HG02852 (cell line): ENCODE measurements around the gene FBXL20.
A peak's percentile ranks its signal among the peaks of the same experiment; 100 is the strongest.
"Not testable (repeated sequence)": the region's sequence is repeated elsewhere in the genome, so short reads cannot be mapped to it uniquely, and the experiment has no call there.

Source experiments
- ATAC-seq: cut with Tn5 transposase; IDR thresholded peaks from one replicate; pipeline ENCODE4 v1.9.1; 2021; ENCODE audit warnings: mild to moderate bottlenecking, moderate library complexity; ENCODE audit not compliant: unreplicated experiment

Gene FBXL20, protein sequence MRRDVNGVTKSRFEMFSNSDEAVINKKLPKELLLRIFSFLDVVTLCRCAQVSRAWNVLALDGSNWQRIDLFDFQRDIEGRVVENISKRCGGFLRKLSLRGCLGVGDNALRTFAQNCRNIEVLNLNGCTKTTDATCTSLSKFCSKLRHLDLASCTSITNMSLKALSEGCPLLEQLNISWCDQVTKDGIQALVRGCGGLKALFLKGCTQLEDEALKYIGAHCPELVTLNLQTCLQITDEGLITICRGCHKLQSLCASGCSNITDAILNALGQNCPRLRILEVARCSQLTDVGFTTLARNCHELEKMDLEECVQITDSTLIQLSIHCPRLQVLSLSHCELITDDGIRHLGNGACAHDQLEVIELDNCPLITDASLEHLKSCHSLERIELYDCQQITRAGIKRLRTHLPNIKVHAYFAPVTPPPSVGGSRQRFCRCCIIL

GRCh38 chr17:39401412-39402243 is at the start of gene FBXL20:
Gene FBXL20 (minus strand): TSS chr17:39401626. CDS start chr17:39401402, 224 bp downstream.
- ATAC-seq: peak; percentile 76

DNA sequence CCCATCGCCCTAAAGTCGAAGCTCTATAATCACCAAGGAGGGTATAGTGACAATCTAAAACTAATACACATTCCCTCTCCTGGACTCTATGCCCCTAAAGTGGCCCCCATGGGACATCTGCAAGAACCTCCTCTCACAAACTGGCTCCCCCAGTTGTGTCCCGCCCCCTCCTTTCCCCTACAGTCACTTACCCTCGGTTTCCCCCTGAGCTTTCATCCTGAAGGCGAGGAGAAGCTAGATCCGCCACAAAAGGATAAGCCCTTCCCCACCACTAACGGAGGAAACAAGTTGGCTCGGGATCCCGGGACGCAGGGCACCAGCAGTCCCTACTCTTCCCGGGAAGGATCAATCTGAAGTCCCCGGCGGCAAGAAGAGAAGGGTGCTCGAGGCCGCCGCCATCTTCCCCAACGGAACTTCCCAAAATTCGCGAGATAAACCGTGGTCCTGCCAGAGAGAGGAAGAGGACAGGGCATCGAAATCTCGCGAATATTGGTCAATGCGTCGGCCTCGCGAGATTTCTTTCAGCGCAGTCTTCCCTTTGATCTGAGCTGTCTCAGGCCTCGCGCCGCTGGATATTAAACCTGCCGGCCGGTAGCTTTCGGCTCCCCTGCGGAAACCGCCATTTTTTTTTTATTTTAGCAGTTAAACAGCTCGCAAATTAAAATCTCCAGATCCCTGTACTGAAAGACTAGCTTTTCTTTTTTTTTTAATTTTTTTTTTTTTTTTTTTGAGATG is 49.6 kb upstream of the FBXL20 start, which contains the start of gene MED1:
Gene MED1, minus strand, starts transcription at position 417 of the 735 bp plus-strand sequence. Its CDS starts 201 bp downstream, at position 216.
- peak; percentile 92 for ATAC-seq

DNA sequence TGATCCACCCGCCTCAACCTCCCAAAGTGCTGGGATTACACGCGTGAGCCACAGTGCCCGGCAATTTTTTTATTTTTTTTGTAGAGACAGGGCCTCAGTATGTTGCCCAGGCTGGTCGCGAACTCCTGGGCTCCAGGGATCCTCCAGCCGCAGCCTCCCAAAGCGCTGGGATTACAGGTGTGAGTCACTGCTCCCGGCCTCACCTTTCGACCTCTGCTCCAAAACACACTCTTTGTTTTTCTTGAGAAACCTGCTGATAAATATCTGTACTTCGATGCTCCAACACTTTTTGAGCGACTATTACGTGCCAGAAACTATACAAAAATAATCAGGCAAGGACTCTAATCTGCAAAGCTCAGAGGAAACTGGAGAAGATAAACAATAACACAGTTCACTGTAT is 48.6 kb upstream of the FBXL20 start:
- ATAC-seq: no peak

GRCh38 chr17:39447561-39447960 is 46.1 kb upstream of the FBXL20 start:
- no peak for ATAC-seq

DNA sequence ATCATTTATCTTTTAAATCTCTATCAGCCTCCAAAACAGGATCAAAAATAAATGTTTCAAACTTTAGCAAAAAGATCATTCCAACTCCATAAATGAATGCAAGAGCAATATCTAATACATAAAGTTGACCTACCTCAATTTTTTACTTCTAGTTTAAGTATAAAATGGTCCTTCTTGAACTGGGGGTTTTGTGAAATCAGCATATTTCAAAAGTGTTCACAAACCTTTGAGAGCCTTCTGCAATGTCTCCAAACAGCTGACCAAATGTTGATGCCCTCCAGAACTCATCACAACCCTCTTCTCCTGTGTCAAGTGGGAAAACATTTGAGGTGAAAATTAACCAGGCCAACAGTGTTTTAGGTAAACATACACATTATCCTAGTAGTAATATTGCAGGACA is 41.9 kb upstream of the FBXL20 start:
- no peak for ATAC-seq

DNA sequence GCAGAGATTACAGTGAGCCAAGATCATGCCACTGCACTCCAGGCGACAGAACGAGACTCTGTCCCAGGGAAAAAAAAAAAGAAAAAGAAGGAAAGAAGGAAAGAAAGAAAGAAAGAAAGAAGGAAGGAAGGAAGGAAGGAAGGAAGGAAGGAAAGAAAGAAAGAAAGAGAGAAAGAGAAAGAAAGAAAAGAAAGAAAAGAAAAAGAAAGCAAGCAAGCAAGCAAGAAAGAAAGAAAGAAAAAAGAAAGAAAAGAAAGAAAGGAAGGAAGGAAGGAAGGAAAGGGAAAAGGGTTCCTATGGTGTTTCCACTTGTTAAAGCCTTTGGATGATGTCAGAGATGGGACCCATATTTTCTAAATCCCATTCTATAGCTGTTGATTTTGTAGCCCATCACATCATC is 38.4 kb upstream of the FBXL20 start:
- not testable (repeated sequence) for ATAC-seq

- no peak for ATAC-seq
Observed at GRCh38 chr17:39429600-39429999, 28.2 kb upstream of the FBXL20 start.

DNA sequence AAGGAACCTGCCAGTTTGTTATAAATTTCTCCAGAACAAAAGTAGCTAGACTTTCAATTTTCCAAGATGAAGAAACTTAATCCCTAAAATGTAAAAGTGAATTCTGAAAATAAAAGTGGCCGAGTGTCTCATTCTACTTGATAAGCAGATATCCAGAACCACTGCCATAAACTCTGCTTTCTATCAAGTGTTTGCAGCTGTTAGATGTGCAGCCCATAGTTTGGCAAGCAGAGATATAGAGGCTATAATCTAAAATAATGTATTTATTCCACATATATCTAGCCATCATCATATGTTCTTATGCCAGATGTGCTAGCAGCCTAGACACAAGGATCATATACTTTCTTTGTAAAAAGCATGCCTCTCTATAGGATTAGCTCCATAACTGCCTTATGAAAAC is 14.7 kb upstream of the FBXL20 start:
- ATAC-seq: no peak

- no peak for ATAC-seq
Observed at GRCh38 chr17:39410279-39410678, 8.9 kb upstream of the FBXL20 start.

DNA sequence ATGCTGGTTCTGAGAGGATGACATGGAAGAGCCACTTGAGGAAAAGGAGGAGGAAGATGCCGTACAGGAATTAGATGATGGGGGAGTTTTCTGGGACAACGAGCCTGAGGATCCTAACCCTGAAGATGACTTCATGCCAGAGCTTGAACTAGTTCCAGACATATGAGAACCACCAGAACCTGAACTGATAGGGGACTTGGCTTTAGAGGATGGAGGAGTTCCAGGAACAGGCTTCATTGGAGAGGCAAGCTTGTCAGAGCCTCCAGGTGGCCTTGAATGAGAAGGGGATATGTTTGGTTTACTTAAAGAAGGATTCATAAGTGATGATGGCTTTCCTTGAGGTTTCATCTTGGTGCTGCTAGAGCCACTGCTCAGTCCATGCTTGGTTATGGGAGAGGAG is 6.9 kb upstream of the FBXL20 start:
- no peak for ATAC-seq

GRCh38 chr17:39406951-39407350 is 5.5 kb upstream of the FBXL20 start:
- ATAC-seq: no peak

DNA sequence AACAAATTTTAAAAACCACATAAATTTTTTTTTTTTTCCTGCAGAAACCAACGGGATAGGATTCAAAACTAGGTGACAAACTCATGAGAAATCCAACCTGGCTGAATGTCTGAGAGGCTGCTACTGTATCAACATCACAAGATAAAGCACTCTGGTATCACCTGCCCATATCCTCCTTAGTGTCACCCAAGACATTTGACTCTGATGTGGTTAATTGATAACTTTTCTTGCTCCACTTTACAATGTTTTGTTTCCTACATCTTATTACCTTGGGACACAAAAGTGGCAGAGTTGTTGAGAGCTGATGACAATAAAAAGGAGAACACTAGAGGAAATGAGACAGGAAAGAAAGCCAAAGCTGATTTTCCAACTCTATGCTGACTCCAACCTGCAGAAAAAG is 4.0 kb upstream of the FBXL20 start:
- no peak for ATAC-seq

GRCh38 chr17:39404542-39405378 is 3.3 kb upstream of the FBXL20 start:
- ATAC-seq: no peak

- no peak for ATAC-seq
Observed at GRCh38 chr17:39402890-39403605, 1.6 kb upstream of the FBXL20 start.

GRCh38 chr17:39402244-39402889 is 941 bp upstream of the FBXL20 start:
- peak; percentile 64 for ATAC-seq

- ATAC-seq: no peak
Observed at GRCh38 chr17:39400547-39401411, 647 bp downstream of the FBXL20 start.

GRCh38 chr17:39399791-39400190 is 1.6 kb downstream of the FBXL20 start:
- ATAC-seq: no peak

DNA sequence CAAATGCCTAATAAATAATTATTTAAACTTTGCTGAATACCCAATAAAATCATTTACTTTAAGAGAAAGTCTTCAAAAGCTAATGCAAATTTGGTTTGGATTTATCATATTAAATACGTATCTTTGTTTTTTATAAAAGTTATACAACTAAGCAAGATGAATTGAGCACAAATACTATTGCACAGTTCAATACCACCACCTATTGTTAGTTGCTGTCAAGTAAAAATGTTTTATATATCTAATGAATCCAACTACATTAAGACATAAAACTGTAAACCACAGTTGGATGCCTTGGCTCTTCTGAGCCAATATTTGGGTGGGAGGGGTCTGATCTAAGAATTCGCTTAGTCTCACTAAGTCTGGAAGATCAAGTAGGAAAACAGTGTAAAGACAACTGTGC is 7.7 kb downstream of the FBXL20 start:
- ATAC-seq: no peak
